IMR-90 (cell line): ENCODE measurements around the gene TBX15. TPM values are rescaled to one million over a fixed set of nuclear protein-coding genes. Genes with fewer than 3 reads are reported as not detected.

Source experiments
- ATAC-seq: fragments of 200-7000 bp; cut with Tn5 transposase; 2 replicates; pipeline ENCODE4 v1.9.1; 2020; ENCODE audit warnings: low read depth, mild to moderate bottlenecking, moderate library complexity
- BruUV-seq: library from RNA; stranded (reverse); fragments of 400-500 nt; replicated peaks from 2 replicates; lab custom pipeline; 2021; lab: Mats Ljungman, UMichigan
- CTCF ChIA-PET: fragments of 300-600 bp; formaldehyde crosslinking; extraction: SDS; loops from one replicate; lab custom pipeline; 2021; ENCODE audit warnings: antibody characterized with exemption; lab: Yijun Ruan, JAX
- POLR2A ChIA-PET: fragments of 300-600 bp; sonication (Branson Sonifier 250); formaldehyde crosslinking; loops from one replicate; lab custom pipeline; 2022; ENCODE audit warnings: antibody characterized with exemption; ENCODE audit not compliant: unreplicated experiment; lab: Charles Lee
- DNase-seq: peaks from one replicate; pipeline ENCODE4 v3.0.0; 2013
- H2AFZ ChIP-seq: replicated peaks from 2 replicates; pipeline ENCODE3; 2013; ENCODE audit warnings: low read length, mild to moderate bottlenecking; ENCODE audit not compliant: poor library complexity
- H2AK5ac ChIP-seq: 2 replicates; pipeline ENCODE4 v1.6.1; 2013; ENCODE audit warnings: low read depth, low read length, inconsistent platforms
- H2AK9ac ChIP-seq: replicated peaks from 2 replicates; pipeline ENCODE3; 2013; ENCODE audit warnings: mild to moderate bottlenecking, low read depth, low read length, moderate library complexity; ENCODE audit not compliant: poor library complexity
- H2BK120ac ChIP-seq: 2 replicates; pipeline ENCODE4 v1.6.1; 2013; ENCODE audit warnings: low read depth, low read length, inconsistent platforms
- H2BK15ac ChIP-seq: 3 replicates; pipeline ENCODE4 v1.6.1; 2013; ENCODE audit warnings: low read depth, low read length, inconsistent platforms
- H2BK20ac ChIP-seq: 2 replicates; pipeline ENCODE4 v1.6.1; 2013; ENCODE audit warnings: low read depth, mild to moderate bottlenecking, inconsistent platforms, low read length, moderate library complexity
- H2BK5ac ChIP-seq: 2 replicates; pipeline ENCODE4 v1.6.1; 2013; ENCODE audit warnings: mild to moderate bottlenecking, low read depth, low read length, inconsistent platforms; ENCODE audit not compliant: poor library complexity, severe bottlenecking
- H3K14ac ChIP-seq: replicated peaks from 2 replicates; pipeline ENCODE4 v1.6.1; 2013; ENCODE audit warnings: low read depth, low read length, inconsistent platforms
- H3K18ac ChIP-seq: 2 replicates; pipeline ENCODE4 v1.6.1; 2013; ENCODE audit warnings: low read depth, low read length, control low read depth
- H3K23ac ChIP-seq: 2 replicates; pipeline ENCODE4 v1.6.1; 2013; ENCODE audit warnings: low read depth, low read length, inconsistent platforms
- H3K27ac ChIP-seq: 2 replicates; pipeline ENCODE4 v1.5.1; 2013; ENCODE audit warnings: mild to moderate bottlenecking, control low read depth, low read length; ENCODE audit not compliant: insufficient read depth
- H3K27me3 ChIP-seq: 2 replicates; pipeline ENCODE4 v1.6.1; 2013; ENCODE audit warnings: low read length; ENCODE audit not compliant: control insufficient read depth, insufficient read depth
- H3K36me3 ChIP-seq: 2 replicates; pipeline ENCODE4 v1.6.1; 2013; ENCODE audit warnings: low read length, mixed read lengths; ENCODE audit not compliant: control insufficient read depth, insufficient read depth
- H3K4ac ChIP-seq: 2 replicates; pipeline ENCODE4 v1.6.1; 2013; ENCODE audit warnings: low read depth, low read length, inconsistent platforms
- H3K4me1 ChIP-seq: 2 replicates; pipeline ENCODE4 v1.6.1; 2013; ENCODE audit warnings: low read length, mixed read lengths; ENCODE audit not compliant: control insufficient read depth, insufficient read depth
- H3K4me2 ChIP-seq: 2 replicates; pipeline ENCODE4 v1.6.1; 2013; ENCODE audit warnings: low read depth, mild to moderate bottlenecking, control low read depth, low read length, moderate library complexity
- H3K4me3 ChIP-seq: 2 replicates; pipeline ENCODE4 v1.5.1; 2013; ENCODE audit warnings: low read depth, mild to moderate bottlenecking, control low read depth, low read length, moderate library complexity; ENCODE audit not compliant: insufficient read depth
- H3K56ac ChIP-seq: 2 replicates; pipeline ENCODE4 v1.6.1; 2013; ENCODE audit warnings: low read length, inconsistent platforms; ENCODE audit not compliant: insufficient read depth; ENCODE audit errors: extremely low read depth
- H3K79me1 ChIP-seq, 2 experiments: 2 replicates each; pipeline ENCODE4 v1.6.1; 2013; ENCODE audit warnings: low read length in 2 of 2, inconsistent platforms in 1 of 2, low read depth in 1 of 2
- H3K9ac ChIP-seq: 2 replicates; pipeline ENCODE4 v1.6.1; 2013; ENCODE audit warnings: low read depth, low read length, control low read depth
- H3K9me1 ChIP-seq: 2 replicates; pipeline ENCODE4 v1.6.1; 2013; ENCODE audit warnings: low read length, inconsistent platforms; ENCODE audit not compliant: insufficient read depth
- H3K9me3 ChIP-seq: 2 replicates; pipeline ENCODE4 v1.6.1; 2013; ENCODE audit warnings: low read length; ENCODE audit not compliant: control insufficient read depth, insufficient read depth
- H4K20me1 ChIP-seq: 2 replicates; pipeline ENCODE4 v1.6.1; 2013; ENCODE audit warnings: low read length, inconsistent platforms; ENCODE audit not compliant: insufficient read depth
- H4K5ac ChIP-seq: 2 replicates; pipeline ENCODE4 v1.6.1; 2013; ENCODE audit warnings: mild to moderate bottlenecking, low read depth, low read length, control low read depth
- H4K8ac ChIP-seq, 2 experiments: 2 replicates each; pipeline ENCODE4 v1.6.1; 2013; ENCODE audit warnings: low read depth in 2 of 2, low read length in 2 of 2, control low read depth in 1 of 2, inconsistent platforms in 1 of 2
- H4K91ac ChIP-seq: 2 replicates; pipeline ENCODE4 v1.6.1; 2013; ENCODE audit warnings: low read depth, low read length, inconsistent platforms; ENCODE audit not compliant: insufficient read depth
- BHLHE40 ChIP-seq: fragments of 150-350 bp; IDR thresholded peaks from 2 replicates; pipeline ENCODE4 v1.6.1; 2016; ENCODE audit warnings: mild to moderate bottlenecking, low read depth, low read length
- CEBPB ChIP-seq: IDR thresholded peaks from 2 replicates; pipeline ENCODE4 v1.6.1; 2012; ENCODE audit warnings: low read depth, low read length, improper control_type of control experiment
- CHD1 ChIP-seq: IDR thresholded peaks from 2 replicates; pipeline ENCODE4 v1.6.1; 2012; ENCODE audit warnings: low read depth, low read length, improper control_type of control experiment
- RCOR1 ChIP-seq: IDR thresholded peaks from 2 replicates; pipeline ENCODE4 v1.6.1; 2012; ENCODE audit warnings: mild to moderate bottlenecking, low read length, improper control_type of control experiment; ENCODE audit not compliant: insufficient replicate concordance
- RFX5 ChIP-seq: IDR thresholded peaks from 2 replicates; pipeline ENCODE4 v1.8.0; 2012; ENCODE audit warnings: low read depth, mild to moderate bottlenecking, low read length, moderate library complexity
- WGBS, 2 experiments: methylation state at CpG; one replicate each; pipeline versions ENCODE4 v1.1.5 to v1.1.7; 2013; ENCODE audit warnings: missing lambda C conversion rate in 2 of 2; ENCODE audit not compliant: insufficient read length in 1 of 2; ENCODE audit errors: extremely low coverage in 2 of 2; 5-methylcytosine and 5-hydroxymethylcytosine counted together
- dilution Hi-C: fragments of 300-500 bp; cut with HindIII; formaldehyde crosslinking; loops from one replicate; pipeline ENCODE4 v1.14.3; 2018; ENCODE audit warnings: low sequenced_read_pairs; ENCODE audit not compliant: unreplicated experiment
- in situ Hi-C: fragments of 300-500 bp; cut with MboI; formaldehyde crosslinking; loops from 3 replicates; pipeline ENCODE4 v1.14.3; 2019; ENCODE audit warnings: low sequenced_read_pairs, inconsistent platforms, mixed read lengths
- intact Hi-C: fragments of 100-400 bp; cut with micrococcal nuclease; formaldehyde crosslinking; loops from 2 replicates; pipeline ENCODE4 v1.10.0; 2022
- polyA plus RNA-seq, 3 experiments: library from polyadenylated mRNA; depleted of rRNA; stranded (reverse); fragments of >200 nt; gene quantifications; 2 replicates each; pipeline ENCODE4 v1.2.3, GENCODE V29; 2012; ENCODE audit warnings: low replicate concordance in 1 of 3
- total RNA-seq: library from RNA; depleted of rRNA; stranded (reverse); fragments of >200 nt; gene quantifications from 2 replicates; pipeline ENCODE4 v1.2.3, GENCODE V29; 2012
- TF ChIP-seq, protein P1 (sequence below): conservative IDR thresholded peaks from 2 replicates; pipeline ENCODE4 v1.5.1; 2012; ENCODE audit warnings: mild to moderate bottlenecking, low read depth, low read length, improper control_type of control experiment

Gene TBX15
- total and polyA plus RNA-seq, 2 of the 4 experiments (the other 2 are of a cell fraction): not detected

DNA sequence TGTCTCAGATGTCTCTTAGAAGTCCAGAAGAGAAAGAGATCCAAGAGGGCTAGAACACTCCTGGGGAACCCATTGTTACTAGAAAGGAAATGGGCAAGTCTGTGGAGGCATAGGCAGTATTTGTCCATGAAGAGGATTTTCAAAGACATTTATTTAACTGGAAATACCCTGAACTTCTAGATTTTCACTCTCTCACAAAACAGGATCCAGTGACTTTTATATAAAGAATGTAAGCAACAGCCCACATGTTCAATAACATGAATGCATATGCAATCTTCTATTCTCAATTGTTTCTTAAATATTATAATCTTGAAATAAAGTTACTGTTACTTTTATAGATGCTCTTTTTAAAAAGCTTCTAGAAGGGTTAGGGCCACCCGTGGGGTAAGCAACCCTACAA, 53.4 kb downstream of the TBX15 start:
- Histone ChIP-seq H4K91ac (no peak overlapping the region), H3K56ac (no peak overlapping the region), H3K9me1 (no peaks in the 10 kb centered on the region), H3K27ac (no peak overlapping the region), H3K4me1 (no peaks in the 10 kb centered on the region), H2BK15ac (no peak overlapping the region), H2BK20ac (no peak overlapping the region), H3K27me3 (no peaks in the 10 kb centered on the region), H3K9ac (no peak overlapping the region), H2BK120ac (no peak overlapping the region), H4K20me1 (no peaks in the 10 kb centered on the region), H3K4ac (no peak overlapping the region), H3K4me3 (no peak overlapping the region), H3K36me3 (no peaks in the 10 kb centered on the region), H4K5ac (no peak overlapping the region), H3K79me1 (no peaks in the 10 kb centered on the region), H3K23ac (no peak overlapping the region), H3K18ac (no peak overlapping the region), H3K4me2 (no peak overlapping the region), H3K9me3 (no peaks in the 10 kb centered on the region), H2BK5ac (no peak overlapping the region), H2AK9ac (no peak overlapping the region), H4K8ac (no peak overlapping the region), H3K14ac (no peak overlapping the region), H2AK5ac (no peak overlapping the region), H2AFZ (no peak overlapping the region)
- TF ChIP-seq CEBPB: no peak
- TF ChIP-seq CHD1: no peak
- no peak for TF ChIP-seq RFX5
- TF ChIP-seq BHLHE40: no peak
- no peak for TF ChIP-seq RCOR1
- TF ChIP-seq, protein P1, sequence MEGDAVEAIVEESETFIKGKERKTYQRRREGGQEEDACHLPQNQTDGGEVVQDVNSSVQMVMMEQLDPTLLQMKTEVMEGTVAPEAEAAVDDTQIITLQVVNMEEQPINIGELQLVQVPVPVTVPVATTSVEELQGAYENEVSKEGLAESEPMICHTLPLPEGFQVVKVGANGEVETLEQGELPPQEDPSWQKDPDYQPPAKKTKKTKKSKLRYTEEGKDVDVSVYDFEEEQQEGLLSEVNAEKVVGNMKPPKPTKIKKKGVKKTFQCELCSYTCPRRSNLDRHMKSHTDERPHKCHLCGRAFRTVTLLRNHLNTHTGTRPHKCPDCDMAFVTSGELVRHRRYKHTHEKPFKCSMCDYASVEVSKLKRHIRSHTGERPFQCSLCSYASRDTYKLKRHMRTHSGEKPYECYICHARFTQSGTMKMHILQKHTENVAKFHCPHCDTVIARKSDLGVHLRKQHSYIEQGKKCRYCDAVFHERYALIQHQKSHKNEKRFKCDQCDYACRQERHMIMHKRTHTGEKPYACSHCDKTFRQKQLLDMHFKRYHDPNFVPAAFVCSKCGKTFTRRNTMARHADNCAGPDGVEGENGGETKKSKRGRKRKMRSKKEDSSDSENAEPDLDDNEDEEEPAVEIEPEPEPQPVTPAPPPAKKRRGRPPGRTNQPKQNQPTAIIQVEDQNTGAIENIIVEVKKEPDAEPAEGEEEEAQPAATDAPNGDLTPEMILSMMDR: no peak
- no CpG with 5 or more reads among the region's 1 CpG for WGBS, 2 experiments
- in situ Hi-C loops (no loop called here), intact Hi-C loops (no loop called here), dilution Hi-C loops (no loop called here)
- POLR2A ChIA-PET: no interaction called here
- no TSS peak for BruUV-seq
- peak; percentile 28 for DNase-seq
- CTCF ChIA-PET: no interaction called here
- ATAC-seq: no peak
